B cell (primary cell): Measurements from ENCODE around the gene KSR2. TPM values are rescaled to one million over a fixed set of nuclear protein-coding genes. Genes with fewer than 3 reads are reported as not detected.

ENCODE experiments used
- ATAC-seq: fragments of 200-7000 bp; cut with Tn5 transposase; one replicate; pipeline ENCODE4 v1.10.0; 2021; ENCODE audit warnings: low read depth, mild to moderate bottlenecking, moderate number of reproducible peaks, moderate library complexity
- CTCF ChIA-PET: fragments of 350-600 bp; sonication (Branson Sonifier 250); formaldehyde crosslinking; loops from one replicate; lab custom pipeline; 2021; ENCODE audit warnings: antibody characterized with exemption, inconsistent platforms; lab: Charles Lee
- POLR2A ChIA-PET: fragments of 350-600 bp; sonication (Branson Sonifier 250); formaldehyde crosslinking; loops from one replicate; lab custom pipeline; 2021; ENCODE audit warnings: antibody characterized with exemption; lab: Charles Lee
- DNase-seq: peaks from one replicate; pipeline ENCODE4 v3.0.0; 2013
- H2AFZ ChIP-seq: 2 replicates; pipeline ENCODE4 v1.6.1; 2012; ENCODE audit warnings: mild to moderate bottlenecking, low read depth, low read length; ENCODE audit not compliant: insufficient read depth, poor library complexity, severe bottlenecking
- H3K27ac ChIP-seq, 2 donors: 1 replicate in 1 of 2; 2 replicates in 1 of 2; pipeline ENCODE4 v1.5.1; 2012 to 2013; ENCODE audit warnings: low read length in 2 of 2, mild to moderate bottlenecking in 2 of 2, moderate library complexity in 1 of 2
- H3K27me3 ChIP-seq, 4 experiments: fragments of 200-600 bp in 1 of 4; sonication (generic) in 1 of 4; replicated peaks in 1 of 4; 1 replicate in 2 of 4; 2 replicates in 2 of 4; pipeline versions ENCODE4 v1.6.1 to v1.7.0; 2013 to 2016; ENCODE audit warnings: low read length in 3 of 4, mild to moderate bottlenecking in 2 of 4, mixed read lengths in 1 of 4, moderate library complexity in 1 of 4; ENCODE audit not compliant: insufficient read depth in 4 of 4, control insufficient read depth in 3 of 4; ENCODE audit errors: control extremely low read depth in 1 of 4
- H3K36me3 ChIP-seq, 2 experiments: replicated peaks in 1 of 2; 1 replicate in 1 of 2; 2 replicates in 1 of 2; pipeline versions ENCODE4 v1.6.1 to v1.7.1; 2013; ENCODE audit warnings: low read length in 1 of 2; ENCODE audit not compliant: insufficient read depth in 2 of 2, control insufficient read depth in 1 of 2; ENCODE audit errors: control extremely low read depth in 1 of 2, extremely low read depth in 1 of 2
- H3K4me1 ChIP-seq, 2 donors: fragments of 200-600 bp in 1 of 2; sonication (generic) in 1 of 2; 1 replicate in 1 of 2; 2 replicates in 1 of 2; pipeline versions ENCODE4 v1.5.1 to v1.6.1; 2013 to 2017; ENCODE audit warnings: low read length in 2 of 2; ENCODE audit not compliant: control insufficient read depth in 2 of 2, insufficient read depth in 2 of 2
- H3K4me2 ChIP-seq: replicated peaks from 2 replicates; pipeline ENCODE3; 2012; ENCODE audit warnings: mild to moderate bottlenecking, low read depth, low read length; ENCODE audit not compliant: poor library complexity, severe bottlenecking
- H3K4me3 ChIP-seq, 5 experiments: fragments of 200-600 bp in 1 of 5; sonication (generic) in 1 of 5; 1 replicate in 3 of 5; 2 replicates in 2 of 5; pipeline versions ENCODE4 v1.5.1 to v1.7.0; 2011 to 2016; ENCODE audit warnings: low read length in 4 of 5, mild to moderate bottlenecking in 4 of 5, low read depth in 2 of 5, control low read depth in 1 of 5, moderate library complexity in 1 of 5; ENCODE audit not compliant: insufficient read depth in 1 of 5; ENCODE audit errors: control extremely low read depth in 1 of 5, extremely low read depth in 1 of 5
- H3K79me2 ChIP-seq: fragments of 200-600 bp; sonication (generic); one replicate; pipeline ENCODE4 v1.6.0; 2016; ENCODE audit warnings: low read length; ENCODE audit not compliant: control insufficient read depth, insufficient read depth
- H3K9ac ChIP-seq: fragments of 200-600 bp; sonication (generic); 2 replicates; pipeline ENCODE4 v1.6.1; 2017; ENCODE audit warnings: mild to moderate bottlenecking, low read length, moderate library complexity
- H3K9me3 ChIP-seq, 3 donors: one replicate each; pipeline versions ENCODE4 v1.6.1 to v1.7.1; 2013; ENCODE audit warnings: low read length in 2 of 3; ENCODE audit not compliant: control insufficient read depth in 2 of 3, insufficient read depth in 1 of 3; ENCODE audit errors: control extremely low read depth in 1 of 3
- H4K20me1 ChIP-seq: 2 replicates; pipeline ENCODE4 v1.6.0; 2012; ENCODE audit warnings: mild to moderate bottlenecking, low read length; ENCODE audit not compliant: insufficient read depth, control insufficient read depth, poor library complexity, severe bottlenecking
- H3K27ac Mint-ChIP-seq: one replicate; pipeline ENCODE4 v1.8.0; 2021; ENCODE audit warnings: mixed read lengths
- H3K27me3 Mint-ChIP-seq: one replicate; pipeline ENCODE4 v1.8.0; 2021; ENCODE audit warnings: mixed read lengths
- H3K4me1 Mint-ChIP-seq: one replicate; pipeline ENCODE4 v1.8.0; 2021; ENCODE audit warnings: mixed read lengths
- H3K4me3 Mint-ChIP-seq: one replicate; pipeline ENCODE4 v1.8.0; 2021; ENCODE audit warnings: mixed read lengths
- H3K9me3 Mint-ChIP-seq: one replicate; pipeline ENCODE4 v1.8.0; 2022; ENCODE audit warnings: mixed read lengths; ENCODE audit not compliant: insufficient read depth
- CTCF ChIP-seq: fragments of 200-600 bp; IDR thresholded peaks from one replicate; pipeline ENCODE4 v1.8.0; 2022; ENCODE audit warnings: antibody characterized with exemption, mild to moderate bottlenecking
- EZH2 ChIP-seq: IDR thresholded peaks from 2 replicates; pipeline ENCODE4 v1.6.1; 2012; ENCODE audit warnings: borderline replicate concordance, low read depth, mild to moderate bottlenecking, moderate library complexity, low read length; ENCODE audit not compliant: insufficient read depth, poor library complexity, severe bottlenecking
- WGBS: methylation state at CpG from one replicate; pipeline ENCODE4 v1.1.5; 2013; ENCODE audit warnings: missing lambda C conversion rate; ENCODE audit not compliant: insufficient coverage; 5-methylcytosine and 5-hydroxymethylcytosine counted together
- intact Hi-C: fragments of 100-400 bp; cut with micrococcal nuclease; formaldehyde crosslinking; loops from one replicate; pipeline ENCODE4 v1.10.0; 2022
- polyA plus RNA-seq: library from polyadenylated mRNA; depleted of rRNA; stranded (reverse); fragments of >200 nt; gene quantifications from 2 replicates; pipeline ENCODE4 v1.2.3, GENCODE V29; 2012
- total RNA-seq, 2 donors: library from RNA; stranded (reverse); fragments of 120-200 nt in 1 of 2; gene quantifications; 1 replicate in 1 of 2; 2 replicates in 1 of 2; pipeline versions ENCODE4 v1.2.3 to v1.2.4, GENCODE V29; 2013 to 2022

KSR2 gene
- total and polyA plus RNA-seq, 2 donors (not counting 1 experiment from before 2014, with no cell fraction given): not detected

DNA sequence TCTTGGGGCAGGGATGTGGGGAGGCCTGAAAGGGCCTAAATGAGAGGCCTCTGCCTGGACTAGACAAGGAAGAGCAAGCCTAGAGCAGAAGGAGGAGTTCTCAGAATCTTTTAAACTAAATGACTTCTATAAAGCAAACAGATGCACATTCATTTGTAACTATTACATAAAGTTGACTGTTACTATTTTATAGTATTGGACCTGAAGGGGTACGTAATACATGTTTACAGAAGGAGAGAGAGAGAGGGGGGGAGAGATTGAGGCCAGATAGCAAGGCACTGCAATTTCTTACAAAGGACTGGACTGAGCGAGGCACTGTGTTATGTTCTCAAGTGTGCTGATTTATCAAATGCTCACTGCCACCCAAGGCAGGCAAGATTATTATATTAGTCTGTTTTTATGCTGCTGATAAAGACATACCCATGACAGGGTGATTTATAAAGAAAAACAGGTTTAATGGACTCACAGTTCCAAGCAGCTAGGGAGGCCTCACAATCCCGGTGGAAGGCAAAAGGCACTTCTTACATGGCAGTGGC lies 391.6 kb downstream of the KSR2 start:
- Mint-ChIP-seq H3K27ac (no peak overlapping the region), H3K4me3 (no peak overlapping the region), H3K27me3 (peaks cover 8% of the 10 kb centered on the region), H3K9me3 (no peaks in the 10 kb centered on the region), H3K4me1 (no peaks in the 10 kb centered on the region)
- Histone ChIP-seq H3K4me2 (no peak overlapping the region), H4K20me1 (no peaks in the 10 kb centered on the region), H3K27me3 (peaks cover 0 to 4% (median 0%) of the 10 kb centered on the region in 4 experiments), H2AFZ (no peak overlapping the region), H3K27ac (no peak overlapping the region), H3K4me3 (no peak overlapping the region), H3K4me1 (no peaks in the 10 kb centered on the region), H3K79me2 (no peaks in the 10 kb centered on the region), H3K9me3 (peaks cover 0 to 3% (median 0%) of the 10 kb centered on the region in 3 donors), H3K36me3 (no peaks in the 10 kb centered on the region), H3K9ac (no peak overlapping the region)
- DNase-seq (no peak), ATAC-seq (no peak)
- intact Hi-C loops: no loop called here
- POLR2A ChIA-PET: no interaction called here
- TF ChIP-seq EZH2 (no peak), CTCF (no peak)
- CTCF ChIA-PET: interaction anchor here (1.9 kb wide), 1 partner anchor 10 kb away, joined by 5 read pairs; no protein-coding TSS in a partner anchor
- WGBS: 82% methylated on average over 2 of the region's 3 CpGs

- H3K4me1 Mint-ChIP-seq: no peaks in the 10 kb centered on the region
- DNase-seq (no peak), ATAC-seq (no peak)
- no peak overlapping the region for H3K4me3 Mint-ChIP-seq
- Histone ChIP-seq H3K79me2 (no peaks in the 10 kb centered on the region), H3K27ac (no peak overlapping the region), H3K4me1 (no peaks in the 10 kb centered on the region), H3K9me3 (peaks cover 0 to 3% (median 0%) of the 10 kb centered on the region in 3 donors), H3K4me3 (no peak overlapping the region), H3K36me3 (no peaks in the 10 kb centered on the region), H2AFZ (no peak overlapping the region), H3K9ac (no peak overlapping the region), H3K4me2 (no peak overlapping the region), H3K27me3 (peaks cover 0 to 2% (median 0%) of the 10 kb centered on the region in 4 experiments), H4K20me1 (no peaks in the 10 kb centered on the region)
- H3K9me3 Mint-ChIP-seq: no peaks in the 10 kb centered on the region
- CTCF ChIA-PET: interaction anchor here (1.2 to 1.9 kb wide), 2 partner anchors 12 to 13 kb away, joined by 3 to 5 read pairs; no protein-coding TSS in a partner anchor
- intact Hi-C loops: no loop called here
- H3K27me3 Mint-ChIP-seq: peaks cover 8% of the 10 kb centered on the region
- 100% methylated on average over 1 of the region's 3 CpGs for WGBS
- no peak for TF ChIP-seq EZH2
- no peak for TF ChIP-seq CTCF
- no peak overlapping the region for H3K27ac Mint-ChIP-seq
- POLR2A ChIA-PET: no interaction called here
These were observed 392.7 kb downstream of the KSR2 start for GRCh38 chr12:117576053-117576452.
